HL-60 (cell line): ENCODE measurements around the gene TRPV5.

Source experiments
- CTCF ChIP-seq: IDR thresholded peaks from one replicate; pipeline ENCODE4 v1.5.1; 2011; ENCODE audit warnings: low read length, control low read depth, inconsistent platforms; ENCODE audit not compliant: insufficient read depth
- POLR2AphosphoS5 ChIP-seq: IDR thresholded peaks from 2 replicates; pipeline ENCODE4 v1.6.1; 2012; ENCODE audit warnings: low read depth
- REST ChIP-seq: IDR thresholded peaks from 2 replicates; pipeline ENCODE4 v1.6.1; 2012; ENCODE audit warnings: low read depth; ENCODE audit not compliant: insufficient replicate concordance

- TF ChIP-seq CTCF (no peak), REST (no peak), POLR2AphosphoS5 (no peak)
Measured at GRCh38 chr7:142874409-142874808, 59.1 kb downstream of the TRPV5 start.
